IPS-18a (cell line): ENCODE measurements around the gene OR2T2.
"Not testable (repeated sequence)": the region's sequence is repeated elsewhere in the genome, so short reads cannot be mapped to it uniquely, and the experiment has no call there.

ENCODE experiments used
- H3K27ac ChIP-seq: one replicate; pipeline ENCODE4 v1.5.1; 2013; ENCODE audit warnings: low read length
- H3K27me3 ChIP-seq: one replicate; pipeline ENCODE4 v1.6.1; 2013; ENCODE audit warnings: mild to moderate bottlenecking, low read length; ENCODE audit not compliant: control insufficient read depth, insufficient read depth
- H3K36me3 ChIP-seq: one replicate; pipeline ENCODE4 v1.6.1; 2013; ENCODE audit warnings: low read depth, low read length; ENCODE audit not compliant: control insufficient read depth
- H3K4me1 ChIP-seq: one replicate; pipeline ENCODE4 v1.6.1; 2013; ENCODE audit warnings: low read depth, low read length; ENCODE audit not compliant: control insufficient read depth
- H3K4me3 ChIP-seq: one replicate; pipeline ENCODE4 v1.5.1; 2013; ENCODE audit warnings: low read length
- H3K9ac ChIP-seq: one replicate; pipeline ENCODE4 v1.6.1; 2013; ENCODE audit warnings: mild to moderate bottlenecking, low read length, moderate library complexity
- H3K9me3 ChIP-seq: one replicate; pipeline ENCODE4 v1.6.1; 2013; ENCODE audit warnings: low read depth, low read length; ENCODE audit not compliant: control insufficient read depth

Gene OR2T2

GRCh38 chr1:248433811-248434415 is 11.5 kb upstream of the OR2T2 start:
- H3K27ac ChIP-seq, H3K4me1 ChIP-seq, H3K9ac ChIP-seq, H3K4me3 ChIP-seq, H3K36me3 ChIP-seq, H3K27me3 ChIP-seq: not testable (repeated sequence)
- H3K9me3 ChIP-seq: peaks cover 23% of the 10 kb centered on the region

GRCh38 chr1:248434913-248435312 is 10.5 kb upstream of the OR2T2 start:
- peaks cover 26% of the 10 kb centered on the region for H3K9me3 ChIP-seq

GRCh38 chr1:248436303-248436702 is 9.1 kb upstream of the OR2T2 start:
- H3K9ac ChIP-seq, H3K4me1 ChIP-seq, H3K4me3 ChIP-seq: not testable (repeated sequence)

More at GRCh38 chr1:248434913-248435312, 10.5 kb upstream of the OR2T2 start:
- not testable (repeated sequence) for H3K36me3 ChIP-seq, H3K27me3 ChIP-seq, H3K9ac ChIP-seq, H3K27ac ChIP-seq, H3K4me1 ChIP-seq, H3K4me3 ChIP-seq

GRCh38 chr1:248438668-248439067 is 6.8 kb upstream of the OR2T2 start:
- H3K9ac ChIP-seq, H3K4me3 ChIP-seq, H3K27ac ChIP-seq, H3K36me3 ChIP-seq, H3K27me3 ChIP-seq, H3K4me1 ChIP-seq: not testable (repeated sequence)
- H3K9me3 ChIP-seq: peaks cover 29% of the 10 kb centered on the region

More at GRCh38 chr1:248436303-248436702, 9.1 kb upstream of the OR2T2 start:
- not testable (repeated sequence) for H3K27me3 ChIP-seq, H3K36me3 ChIP-seq, H3K27ac ChIP-seq
- peaks cover 25% of the 10 kb centered on the region for H3K9me3 ChIP-seq

GRCh38 chr1:248439283-248439682 is 6.2 kb upstream of the OR2T2 start:
- H3K4me1 ChIP-seq, H3K36me3 ChIP-seq, H3K9ac ChIP-seq, H3K4me3 ChIP-seq, H3K27ac ChIP-seq, H3K27me3 ChIP-seq: not testable (repeated sequence)
- peaks cover 33% of the 10 kb centered on the region for H3K9me3 ChIP-seq

- not testable (repeated sequence) for H3K4me3 ChIP-seq, H3K27me3 ChIP-seq, H3K4me1 ChIP-seq, H3K36me3 ChIP-seq, H3K9ac ChIP-seq, H3K27ac ChIP-seq
- H3K9me3 ChIP-seq: peaks cover 39% of the 10 kb centered on the region
These were observed 2.7 kb upstream of the OR2T2 start for GRCh38 chr1:248442500-248443277.

GRCh38 chr1:248444603-248445002 is 834 bp upstream of the OR2T2 start:
- H3K27me3 ChIP-seq, H3K27ac ChIP-seq, H3K36me3 ChIP-seq, H3K9ac ChIP-seq, H3K4me1 ChIP-seq, H3K4me3 ChIP-seq: not testable (repeated sequence)
- peaks cover 33% of the 10 kb centered on the region for H3K9me3 ChIP-seq

- H3K4me1 ChIP-seq, H3K4me3 ChIP-seq, H3K27me3 ChIP-seq, H3K9ac ChIP-seq, H3K27ac ChIP-seq, H3K36me3 ChIP-seq: not testable (repeated sequence)
- peaks cover 22% of the 10 kb centered on the region for H3K9me3 ChIP-seq
These were observed 3.1 kb downstream of the OR2T2 start for GRCh38 chr1:248448409-248449074.

GRCh38 chr1:248449821-248450465 is 4.5 kb downstream of the OR2T2 start:
- not testable (repeated sequence) for H3K27ac ChIP-seq, H3K27me3 ChIP-seq, H3K36me3 ChIP-seq, H3K4me1 ChIP-seq, H3K9ac ChIP-seq, H3K4me3 ChIP-seq
- H3K9me3 ChIP-seq: peaks cover 11% of the 10 kb centered on the region

GRCh38 chr1:248450466-248451145 is 5.2 kb downstream of the OR2T2 start:
- H3K27me3 ChIP-seq, H3K27ac ChIP-seq, H3K4me1 ChIP-seq, H3K9ac ChIP-seq, H3K36me3 ChIP-seq, H3K4me3 ChIP-seq: not testable (repeated sequence)
- peaks cover 11% of the 10 kb centered on the region for H3K9me3 ChIP-seq

GRCh38 chr1:248453619-248454018 is 8.2 kb downstream of the OR2T2 start:
- H3K4me1 ChIP-seq, H3K9me3 ChIP-seq, H3K9ac ChIP-seq, H3K27me3 ChIP-seq, H3K27ac ChIP-seq, H3K4me3 ChIP-seq, H3K36me3 ChIP-seq: not testable (repeated sequence)
